Epithelial cell of proximal tubule (primary cell): ENCODE results near the gene TRPM3. TPM values are rescaled to one million over a fixed set of nuclear protein-coding genes. Genes with fewer than 3 reads are reported as not detected.

Source experiments
- DNase-seq: peaks from one replicate; pipeline ENCODE4 v3.0.0-alpha.2; 2011; ENCODE audit warnings: low read depth
- H3K4me3 ChIP-seq: 2 replicates; pipeline ENCODE4 v1.5.1; 2011; ENCODE audit warnings: low read depth, mild to moderate bottlenecking, low read length
- total RNA-seq: library from RNA; depleted of rRNA; stranded (reverse); fragments of >200 nt; gene quantifications from 2 replicates; pipeline ENCODE4 v1.2.3, GENCODE V29; 2015
- TF ChIP-seq, protein P1 (sequence below): conservative IDR thresholded peaks from 2 replicates; pipeline ENCODE4 v1.5.1; 2012; ENCODE audit warnings: low read depth, mild to moderate bottlenecking, low read length

TRPM3 gene
- total RNA-seq, 1 donor from 2014 or later = not detected

DNA sequence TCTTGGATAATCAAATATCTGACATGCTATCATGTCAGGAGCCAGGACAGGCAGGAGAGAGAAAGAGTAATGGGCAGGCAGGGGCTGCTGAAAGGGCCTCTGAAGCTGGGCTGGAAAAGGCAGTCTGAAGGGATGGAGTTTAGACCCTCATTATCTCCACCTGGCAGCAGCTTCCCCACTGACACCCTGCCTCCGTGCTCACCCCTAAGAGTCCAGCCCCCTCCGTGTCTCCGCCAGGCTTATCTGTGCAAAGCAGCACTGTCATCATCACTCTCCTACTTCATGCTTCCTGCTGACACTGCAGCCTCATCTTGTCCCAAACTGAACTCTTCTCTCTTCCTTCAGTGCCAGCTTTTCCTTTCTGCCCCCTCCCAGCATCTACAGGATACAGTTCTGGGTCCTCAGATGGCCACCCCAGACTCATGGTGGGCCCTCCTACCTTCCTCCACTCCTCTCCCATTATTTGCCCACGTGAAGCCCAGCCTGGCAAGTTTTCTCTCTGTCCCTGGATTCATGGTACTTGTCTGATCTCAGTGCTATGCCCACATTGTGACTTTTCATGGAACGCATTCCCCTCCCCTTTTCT, 636.1 kb downstream of the TRPM3 start:
- no peak overlapping the region for H3K4me3 ChIP-seq
- TF ChIP-seq, protein P1, sequence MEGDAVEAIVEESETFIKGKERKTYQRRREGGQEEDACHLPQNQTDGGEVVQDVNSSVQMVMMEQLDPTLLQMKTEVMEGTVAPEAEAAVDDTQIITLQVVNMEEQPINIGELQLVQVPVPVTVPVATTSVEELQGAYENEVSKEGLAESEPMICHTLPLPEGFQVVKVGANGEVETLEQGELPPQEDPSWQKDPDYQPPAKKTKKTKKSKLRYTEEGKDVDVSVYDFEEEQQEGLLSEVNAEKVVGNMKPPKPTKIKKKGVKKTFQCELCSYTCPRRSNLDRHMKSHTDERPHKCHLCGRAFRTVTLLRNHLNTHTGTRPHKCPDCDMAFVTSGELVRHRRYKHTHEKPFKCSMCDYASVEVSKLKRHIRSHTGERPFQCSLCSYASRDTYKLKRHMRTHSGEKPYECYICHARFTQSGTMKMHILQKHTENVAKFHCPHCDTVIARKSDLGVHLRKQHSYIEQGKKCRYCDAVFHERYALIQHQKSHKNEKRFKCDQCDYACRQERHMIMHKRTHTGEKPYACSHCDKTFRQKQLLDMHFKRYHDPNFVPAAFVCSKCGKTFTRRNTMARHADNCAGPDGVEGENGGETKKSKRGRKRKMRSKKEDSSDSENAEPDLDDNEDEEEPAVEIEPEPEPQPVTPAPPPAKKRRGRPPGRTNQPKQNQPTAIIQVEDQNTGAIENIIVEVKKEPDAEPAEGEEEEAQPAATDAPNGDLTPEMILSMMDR = no peak
- DNase-seq = no peak

DNA sequence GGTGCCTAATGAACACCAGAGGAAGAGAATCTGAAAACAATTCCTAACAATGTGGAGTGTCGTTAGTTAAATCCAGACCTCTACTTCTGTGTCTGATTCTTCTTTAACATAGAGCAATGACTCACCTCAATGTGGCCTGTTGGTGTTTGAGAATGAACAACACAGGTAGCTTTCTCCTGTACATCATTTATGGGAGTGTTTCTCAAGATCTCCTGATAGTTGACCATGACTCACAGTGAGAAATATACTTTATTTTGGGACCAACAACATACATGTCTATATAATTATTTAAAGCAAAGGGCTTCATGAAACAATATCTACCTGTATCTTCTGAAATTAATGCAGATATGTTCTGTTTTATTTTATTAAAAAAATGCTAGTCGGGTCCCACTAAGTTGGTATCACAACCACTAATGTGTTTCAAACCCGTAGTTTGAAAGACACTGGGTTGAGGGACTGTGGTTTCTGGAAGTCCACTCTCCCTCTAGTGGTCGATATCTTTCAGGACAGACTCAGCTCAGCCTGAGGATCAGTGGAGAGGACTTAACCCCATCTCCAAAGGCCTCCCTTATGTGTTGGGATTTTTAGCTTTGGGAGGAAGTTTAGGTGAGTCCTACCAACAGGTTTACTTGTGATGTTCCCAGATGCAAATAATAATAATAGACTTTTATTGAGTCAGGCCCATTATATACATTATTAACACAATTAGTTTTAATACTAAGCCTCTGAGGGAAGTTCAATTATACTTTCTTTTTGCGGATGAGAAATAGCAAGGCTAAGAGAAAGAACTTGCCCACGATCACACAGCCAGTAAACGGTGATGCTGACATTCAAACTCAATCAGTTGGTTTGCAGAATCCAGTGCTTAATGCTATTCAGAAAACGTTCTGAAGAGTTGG, 636.9 kb downstream of the TRPM3 start:
- no peak overlapping the region for H3K4me3 ChIP-seq
- TF ChIP-seq, protein P1 = peak; percentile 89
- no peak for DNase-seq

DNA sequence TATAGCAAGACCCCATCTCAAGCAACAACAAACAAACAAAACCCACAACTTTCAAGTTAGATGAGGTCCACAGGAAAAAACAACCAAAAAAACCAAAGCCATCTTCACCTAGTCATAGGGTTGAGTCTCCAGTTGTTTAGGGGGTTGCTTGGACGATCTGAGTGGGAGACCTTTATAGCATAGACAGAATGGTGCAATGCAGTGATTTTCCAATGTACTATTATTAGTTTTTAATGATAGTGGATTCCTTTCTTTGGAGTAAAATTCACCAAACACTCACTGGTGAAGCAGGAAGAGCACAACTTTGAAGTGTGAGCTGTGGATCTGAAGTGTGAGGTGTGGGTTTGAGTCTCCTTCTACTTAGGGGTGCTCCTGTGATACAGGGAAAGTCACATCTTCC, 640.0 kb downstream of the TRPM3 start:
- DNase-seq = no peak
- H3K4me3 ChIP-seq = no peak overlapping the region
- TF ChIP-seq, protein P1 = no peak

DNA sequence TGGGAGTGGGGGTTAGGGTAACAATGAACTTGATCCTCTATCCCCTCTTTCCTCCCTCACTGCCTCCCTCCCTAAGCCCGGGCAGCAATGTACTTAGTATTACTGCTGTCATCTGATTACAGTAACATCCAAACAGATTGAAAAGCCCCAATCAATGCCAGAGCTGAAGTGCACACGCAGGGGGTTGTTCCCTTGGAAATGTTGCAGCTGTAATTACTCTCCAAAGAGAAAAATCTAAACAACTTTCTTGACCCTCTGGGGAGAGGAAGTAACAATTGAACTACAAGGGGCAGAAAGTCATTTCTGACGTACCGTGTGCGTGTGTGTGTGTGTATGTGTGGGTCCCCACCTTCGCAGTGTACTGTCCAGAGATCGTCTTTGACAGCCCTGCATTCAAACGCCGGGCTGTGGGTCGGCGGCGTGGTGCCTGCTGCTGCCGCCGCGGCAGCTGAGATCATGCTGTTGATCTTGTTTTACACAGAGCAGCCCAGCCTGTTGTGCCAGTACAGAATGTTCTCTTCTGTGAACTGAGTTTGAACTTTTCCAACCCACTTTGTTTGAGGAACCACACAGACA, 640.9 kb downstream of the TRPM3 start:
- no peak for DNase-seq
- TF ChIP-seq, protein P1 = no peak
- H3K4me3 ChIP-seq = peak overlapping the region; percentile 23

DNA sequence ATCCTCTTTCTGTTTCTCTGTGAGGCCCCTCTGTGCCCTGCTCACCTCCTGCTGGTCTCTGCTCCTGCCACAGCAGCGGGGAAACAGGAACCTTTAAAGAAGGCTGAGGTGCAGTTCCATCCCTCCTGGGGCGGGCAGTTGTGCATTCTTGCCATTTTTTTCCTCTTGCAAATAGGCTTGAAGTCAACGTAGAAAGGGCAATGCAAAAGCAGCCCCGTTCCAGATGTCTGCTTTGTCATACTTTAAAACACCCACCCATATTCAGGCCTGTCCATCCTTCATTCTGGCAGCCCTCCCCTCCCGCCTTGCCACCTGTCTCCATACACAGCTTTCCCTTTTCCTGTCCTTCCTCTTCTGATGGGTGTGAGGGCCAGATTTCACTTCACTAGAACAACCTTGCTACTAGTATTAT, 641.5 kb downstream of the TRPM3 start:
- no peak for DNase-seq
- TF ChIP-seq, protein P1 = no peak
- H3K4me3 ChIP-seq = no peak overlapping the region
